A549 (cell line): ENCODE measurements around the gene LARP1B. TPM values are rescaled to one million over a fixed set of nuclear protein-coding genes. Genes with fewer than 3 reads are reported as not detected.
"Not testable (repeated sequence)": the region's sequence is repeated elsewhere in the genome, so short reads cannot be mapped to it uniquely, and the experiment has no call there.

Experiments used
- ATAC-seq, 2 experiments: fragments of 200-7000 bp in 1 of 2; fragments of >200 bp in 1 of 2; cut with Nextera tagmentation in 1 of 2; cut with Tn5 transposase in 1 of 2; 3 replicates each; pipeline versions ENCODE4 v1.8.0 to v1.9.1; 2018 to 2020; ENCODE audit warnings: mild to moderate bottlenecking in 1 of 2, moderate library complexity in 1 of 2
- CTCF ChIA-PET: fragments of 300-600 bp; sonication (Branson Sonifier 250); formaldehyde crosslinking; extraction: SDS; loops from one replicate; lab custom pipeline; 2021; ENCODE audit warnings: antibody characterized with exemption, inconsistent platforms; lab: Yijun Ruan, JAX
- POLR2A ChIA-PET: fragments of 350-600 bp; formaldehyde crosslinking; extraction: SDS; loops from one replicate; lab custom pipeline; 2021; ENCODE audit warnings: antibody characterized with exemption, inconsistent platforms; lab: Yijun Ruan, JAX
- DNase-seq, 2 experiments: peaks; one replicate each; pipeline versions ENCODE4 v3.0.0 to v3.0.0-alpha.2; 2011 to 2016; ENCODE audit warnings: low read depth in 1 of 2, low spot score in 1 of 2
- FAIRE-seq: peaks from 2 replicates; lab custom pipeline; 2011; peaks lifted over from hg19 to GRCh38; lab: Jason Lieb, UNC
- H3K27ac ChIP-seq, 2 experiments: fragments of >200 bp; sonication (Bioruptor Twin); formaldehyde crosslinking; 3 replicates each; pipeline ENCODE4 v1.5.1; 2016 to 2017
- H3K4me1 ChIP-seq: fragments of >200 bp; sonication (Bioruptor Twin); formaldehyde crosslinking; 3 replicates; pipeline ENCODE4 v1.6.1; 2016
- H3K4me2 ChIP-seq: fragments of >200 bp; sonication (Bioruptor Twin); formaldehyde crosslinking; 3 replicates; pipeline ENCODE4 v1.6.1; 2016
- H3K4me3 ChIP-seq: fragments of >200 bp; sonication (Bioruptor Twin); formaldehyde crosslinking; 3 replicates; pipeline ENCODE4 v1.5.1; 2016
- H3K9me3 ChIP-seq: fragments of >200 bp; sonication (Bioruptor Twin); formaldehyde crosslinking; 3 replicates; pipeline ENCODE4 v1.6.1; 2016
- BCL3 ChIP-seq: fragments of >200 bp; sonication (Bioruptor Twin); formaldehyde crosslinking; IDR thresholded peaks from 3 replicates; pipeline ENCODE4 v1.6.1; 2016
- BHLHE40 ChIP-seq: IDR thresholded peaks from 2 replicates; pipeline ENCODE4 v1.6.1; 2012; ENCODE audit warnings: low read depth, low read length, inconsistent platforms
- CBX2 ChIP-seq: fragments of 200-600 bp; sonication (generic); IDR thresholded peaks from 2 replicates; pipeline ENCODE4 v1.6.1; 2016; ENCODE audit warnings: low read depth, mild to moderate bottlenecking, borderline replicate concordance
- CHD2 ChIP-seq: fragments of 150-350 bp; IDR thresholded peaks from 2 replicates; pipeline ENCODE4 v1.6.1; 2014; ENCODE audit warnings: low read length; ENCODE audit not compliant: partially characterized antibody
- EHF ChIP-seq: fragments of 250-450 bp; sonication (Bioruptor Pico); IDR thresholded peaks from 2 replicates; pipeline ENCODE4 v1.5.0; 2020; ENCODE audit warnings: mild to moderate bottlenecking
- ELK1 ChIP-seq: fragments of 150-350 bp; IDR thresholded peaks from 2 replicates; pipeline ENCODE4 v1.6.1; 2014; ENCODE audit warnings: low read depth, mild to moderate bottlenecking, low read length
- ESRRA ChIP-seq: fragments of 150-350 bp; IDR thresholded peaks from 2 replicates; pipeline ENCODE4 v1.6.1; 2014; ENCODE audit warnings: mild to moderate bottlenecking, low read length, borderline replicate concordance
- FOSL2 ChIP-seq, 2 experiments: fragments of 450-650 bp in 1 of 2; fragments of >200 bp in 1 of 2; sonication (Bioruptor Twin) in 1 of 2; formaldehyde crosslinking; IDR thresholded peaks; 2 replicates each; pipeline versions ENCODE4 v1.5.0 to v1.6.1; 2016 to 2020; ENCODE audit warnings: mild to moderate bottlenecking in 1 of 2, moderate library complexity in 1 of 2
- FOXS1 ChIP-seq: fragments of 250-450 bp; sonication (Bioruptor Pico); IDR thresholded peaks from 2 replicates; pipeline ENCODE4 v1.5.0; 2020; ENCODE audit warnings: mild to moderate bottlenecking, moderate library complexity
- HES2 ChIP-seq: fragments of >200 bp; sonication (Bioruptor Twin); formaldehyde crosslinking; IDR thresholded peaks from 2 replicates; pipeline ENCODE4 v1.6.1; 2016
- HMGXB4 ChIP-seq: fragments of 250-450 bp; sonication (Bioruptor Pico); IDR thresholded peaks from 2 replicates; pipeline ENCODE4 v1.5.0; 2021; ENCODE audit warnings: mild to moderate bottlenecking, moderate library complexity, borderline replicate concordance
- HOXA7 ChIP-seq: fragments of 250-450 bp; sonication (Bioruptor Pico); IDR thresholded peaks from 2 replicates; pipeline ENCODE4 v1.5.0; 2020; ENCODE audit warnings: mild to moderate bottlenecking, moderate library complexity
- HOXB13 ChIP-seq: fragments of 250-450 bp; sonication (Bioruptor Pico); IDR thresholded peaks from 2 replicates; pipeline ENCODE4 v1.5.0; 2020; ENCODE audit warnings: low read depth, mild to moderate bottlenecking, moderate library complexity
- JUN ChIP-seq, 2 experiments: fragments of >200 bp; sonication (Bioruptor Twin); formaldehyde crosslinking; IDR thresholded peaks; 2 replicates in 1 of 2; 3 replicates in 1 of 2; pipeline ENCODE4 v1.6.1; 2016 to 2017
- MAX ChIP-seq: IDR thresholded peaks from 2 replicates; pipeline ENCODE4 v1.6.1; 2012
- PBX3 ChIP-seq: IDR thresholded peaks from 2 replicates; pipeline ENCODE4 v1.6.1; 2012
- PHF8 ChIP-seq: fragments of 200-600 bp; sonication (generic); IDR thresholded peaks from 2 replicates; pipeline ENCODE4 v1.6.1; 2016; ENCODE audit warnings: low read depth, mild to moderate bottlenecking, antibody characterized with exemption, moderate library complexity, borderline replicate concordance
- RAD21 ChIP-seq, 2 experiments: fragments of >200 bp in 1 of 2; sonication (Bioruptor Twin) in 1 of 2; formaldehyde crosslinking in 1 of 2; IDR thresholded peaks in 1 of 2; conservative IDR thresholded peaks in 1 of 2; 2 replicates in 1 of 2; 3 replicates in 1 of 2; pipeline ENCODE4 v1.6.1; 2012 to 2018; ENCODE audit warnings: inconsistent platforms in 1 of 2
- RCOR1 ChIP-seq: fragments of 150-350 bp; IDR thresholded peaks from 2 replicates; pipeline ENCODE4 v1.6.1; 2014; ENCODE audit warnings: antibody characterized with exemption, low read length, low read depth
- ZC3H11A ChIP-seq: fragments of 450-650 bp; IDR thresholded peaks from 2 replicates; pipeline ENCODE4 v1.6.1; 2014; ENCODE audit warnings: antibody characterized with exemption, mild to moderate bottlenecking
- ZNF302 ChIP-seq: fragments of 250-450 bp; sonication (Bioruptor Pico); IDR thresholded peaks from 2 replicates; pipeline ENCODE4 v1.9.0; 2021; ENCODE audit warnings: inconsistent platforms, mild to moderate bottlenecking, moderate library complexity
- ZSCAN20 ChIP-seq: fragments of 250-450 bp; sonication (Bioruptor Pico); IDR thresholded peaks from 2 replicates; pipeline ENCODE4 v1.8.0; 2022; ENCODE audit warnings: mild to moderate bottlenecking, moderate library complexity
- WGBS: methylation state at CpG from one replicate; pipeline ENCODE4 v1.1.6; 2017; ENCODE audit errors: missing lambda C conversion rate; 5-methylcytosine and 5-hydroxymethylcytosine counted together
- polyA plus RNA-seq, 4 experiments: library from polyadenylated mRNA; depleted of rRNA in 3 of 4; stranded (reverse); fragments of >200 nt; fragmentation: RNase III in 1 of 4; extraction: RNeasy Plus Mini Kit Qiagen cat#74134 plus additional on column Dnase treatment in 1 of 4; gene quantifications; 2 replicates in 3 of 4; 3 replicates in 1 of 4; pipeline ENCODE4 v1.2.3, GENCODE V29; 2011 to 2017

Gene LARP1B
- polyA plus RNA-seq, 2 of the 4 experiments (the other 2 are of a cell fraction) = 8.6 to 25.6 TPM

GRCh38 chr4:128244379-128244778, 183.3 kb downstream of the LARP1B start (continued):
- TF ChIP-seq HMGXB4 (CRISPR knock-in tag) = no peak
- TF ChIP-seq ZC3H11A = no peak

GRCh38 chr4:128245391-128245790, 184.3 kb downstream of the LARP1B start:
- FAIRE-seq = not testable (repeated sequence)

GRCh38 chr4:128247906-128248305, 186.8 kb downstream of the LARP1B start:
- ChIA-PET CTCF (no interaction called here), POLR2A (no interaction called here)
- DNase-seq = no peak
- Histone ChIP-seq H3K4me3 (no peak overlapping the region), H3K4me1 (0 out of 3 replicates have a peak, but pooled peaks cover 4% of the 10 kb centered on the region), H3K27ac (no peak overlapping the region), H3K9me3 (peaks cover 19% of the 10 kb centered on the region), H3K4me2 (no peak overlapping the region)
- FAIRE-seq = no peak
- TF ChIP-seq ELK1 (no peak), HOXA7 (CRISPR knock-in tag) (no peak), HOXB13 (no peak), PHF8 (no peak), ZNF302 (CRISPR knock-in tag) (no peak), RAD21 (conservative IDR thresholded peaks at IDR 0.05 in 1 of 2, IDR thresholded peaks at IDR 0.05 in 1 of 2) (no peak), MAX (no peak), HES2 (no peak), JUN (IDR thresholded peaks at IDR 0.05) (no peak), EHF (CRISPR knock-in tag) (no peak), ESRRA (no peak), CHD2 (no peak), PBX3 (no peak), RCOR1 (no peak), BCL3 (no peak), CBX2 (no peak), FOSL2 (IDR thresholded peaks at IDR 0.05) (no peak), FOSL2 (CRISPR knock-in tag; IDR thresholded peaks at IDR 0.05) (no peak), BHLHE40 (no peak), ZSCAN20 (CRISPR knock-in tag) (no peak), FOXS1 (no peak)
- ATAC-seq = no peak
- WGBS = 94% methylated on average over 1 of the region's 1 CpG

More at GRCh38 chr4:128245391-128245790, 184.3 kb downstream of the LARP1B start:
- POLR2A ChIA-PET, DNase-seq, H3K4me3 ChIP-seq, ATAC-seq, CTCF ChIA-PET, H3K27ac ChIP-seq, H3K4me2 ChIP-seq: not testable (repeated sequence)
- 84% methylated on average over 5 of the region's 5 CpGs for WGBS
- H3K4me1 ChIP-seq = peaks cover 21% of the 10 kb centered on the region
- peaks cover 14% of the 10 kb centered on the region; the same call in 2 of the 3 replicates for H3K9me3 ChIP-seq
